HG03521 (cell line): ENCODE measurements around the gene GRIN1.

Experiments used
- ATAC-seq: cut with Tn5 transposase; IDR thresholded peaks from one replicate; pipeline ENCODE4 v1.9.1; 2021; ENCODE audit warnings: mild to moderate bottlenecking, moderate library complexity; ENCODE audit not compliant: unreplicated experiment

Gene GRIN1

GRCh38 chr9:137145731-137146526, 7.0 kb downstream of the GRIN1 start:
- no peak for ATAC-seq

- ATAC-seq, result no peak
These were observed 7.6 kb downstream of the GRIN1 start for GRCh38 chr9:137146527-137146918.

- ATAC-seq, result no peak
These were observed 8.3 kb downstream of the GRIN1 start for GRCh38 chr9:137147091-137147792.

DNA sequence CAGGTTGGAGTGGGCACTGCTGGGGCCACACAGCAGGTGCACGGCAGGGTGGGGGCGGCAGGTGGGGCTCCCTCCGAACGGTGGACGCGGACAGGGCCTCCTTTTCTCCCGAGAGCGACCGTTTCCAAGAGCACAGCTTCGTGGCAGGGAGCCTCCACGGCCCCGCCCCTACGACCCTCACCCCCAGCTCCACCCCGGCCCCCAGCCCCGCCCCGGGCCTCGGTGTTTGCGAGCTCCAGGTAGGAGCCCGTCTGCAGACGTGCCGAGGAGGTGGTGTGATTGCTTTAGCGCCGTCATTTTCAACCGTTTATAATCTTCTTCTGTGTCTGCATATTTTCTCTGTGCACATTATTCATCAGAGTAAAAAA, 8.8 kb downstream of the GRIN1 start:
- ATAC-seq, result no peak

GRCh38 chr9:137148242-137148641, 9.3 kb downstream of the GRIN1 start:
- ATAC-seq, result no peak

GRCh38 chr9:137148661-137149060, 9.7 kb downstream of the GRIN1 start:
- ATAC-seq, result no peak

DNA sequence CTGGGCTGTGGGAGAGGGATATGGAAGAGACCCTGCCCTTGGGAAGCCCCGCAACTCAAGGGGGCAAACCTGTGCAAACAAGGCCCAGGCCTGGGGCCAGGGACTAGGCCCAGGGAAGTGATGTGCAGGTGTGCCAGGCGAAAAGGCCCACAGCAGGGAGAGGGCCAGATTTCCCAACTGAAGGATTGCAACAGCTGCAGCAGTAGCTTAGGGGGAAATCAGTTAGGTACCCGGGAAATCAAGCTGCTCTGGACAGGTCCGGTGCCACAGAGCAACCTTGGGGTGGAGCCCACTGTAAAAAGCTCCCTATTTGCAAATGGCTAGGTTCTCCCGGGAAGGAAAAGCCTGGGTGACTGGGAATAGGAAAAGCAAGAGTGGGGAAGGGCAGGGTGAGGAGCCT, 10.4 kb downstream of the GRIN1 start:
- no peak for ATAC-seq

GRCh38 chr9:137149942-137150616, 11.1 kb downstream of the GRIN1 start:
- peak; percentile 20 for ATAC-seq

DNA sequence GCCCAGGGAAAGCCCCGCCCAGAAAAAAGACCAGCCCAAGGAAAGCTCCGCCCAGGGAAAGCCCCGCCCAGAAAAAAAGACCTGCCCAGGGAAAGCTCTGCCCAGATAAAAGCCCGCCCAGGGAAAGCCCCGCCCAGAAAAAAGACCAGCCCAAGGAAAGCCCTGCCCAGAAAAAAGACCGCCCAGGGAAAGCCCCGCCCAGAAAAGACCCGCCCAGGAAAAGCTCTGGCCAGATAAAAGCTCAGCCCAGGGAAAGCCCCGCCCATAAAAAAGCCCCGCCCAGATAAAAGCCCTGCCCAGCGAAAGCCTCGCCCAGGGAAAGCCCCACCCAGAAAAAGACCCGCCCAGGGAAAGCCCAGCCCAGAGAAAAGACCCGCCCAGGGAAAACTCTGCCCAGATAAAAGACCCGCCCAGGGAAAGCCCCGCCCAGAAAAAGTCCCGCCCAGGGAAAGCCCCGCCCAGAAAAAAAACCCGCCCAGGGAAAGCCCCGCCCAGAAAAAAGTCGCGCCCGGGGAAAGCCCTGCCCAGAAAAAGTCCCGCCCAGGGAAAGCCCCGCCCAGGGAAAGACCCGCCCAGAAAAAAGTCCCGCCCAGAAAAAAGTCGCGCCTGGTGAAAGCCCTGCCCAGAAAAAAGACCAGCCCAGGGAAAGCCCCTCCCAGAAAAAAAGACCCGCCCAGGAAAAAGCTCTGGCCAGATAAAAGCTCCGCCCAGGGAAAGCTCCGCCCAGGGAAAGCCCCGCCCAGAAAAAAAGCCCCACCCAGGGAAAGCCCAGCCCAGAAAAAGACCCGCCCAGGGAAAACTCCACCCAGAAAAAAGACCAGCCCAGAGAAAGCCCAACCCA, 11.9 kb downstream of the GRIN1 start:
- ATAC-seq, result peak; percentile 52

GRCh38 chr9:137152844-137153405, 14.0 kb downstream of the GRIN1 start:
- no peak for ATAC-seq

GRCh38 chr9:137156567-137157375, 17.8 kb downstream of the GRIN1 start:
- ATAC-seq, result no peak

GRCh38 chr9:137157618-137158415, 18.9 kb downstream of the GRIN1 start:
- no peak for ATAC-seq

DNA sequence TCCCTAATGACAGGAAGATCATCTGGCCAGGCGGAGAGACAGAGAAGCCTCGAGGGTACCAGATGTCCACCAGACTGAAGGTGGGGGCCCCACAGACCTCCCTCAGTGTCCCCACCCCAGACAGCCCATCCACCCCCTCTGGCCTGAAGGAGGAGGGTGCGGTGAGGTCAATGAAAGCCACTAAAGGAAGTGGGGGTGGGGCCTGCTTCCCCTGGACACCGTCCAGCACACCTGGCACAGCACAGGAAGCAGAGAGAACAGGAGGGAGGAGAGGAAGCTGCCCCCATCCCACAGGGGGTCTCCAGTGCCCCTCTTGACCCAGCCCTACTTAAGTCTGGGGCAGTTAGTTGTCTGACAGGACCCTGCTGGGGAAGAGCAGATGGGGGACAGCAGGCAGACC, 19.7 kb downstream of the GRIN1 start:
- no peak for ATAC-seq

GRCh38 chr9:137159105-137160053, 20.4 kb downstream of the GRIN1 start:
- no peak for ATAC-seq

DNA sequence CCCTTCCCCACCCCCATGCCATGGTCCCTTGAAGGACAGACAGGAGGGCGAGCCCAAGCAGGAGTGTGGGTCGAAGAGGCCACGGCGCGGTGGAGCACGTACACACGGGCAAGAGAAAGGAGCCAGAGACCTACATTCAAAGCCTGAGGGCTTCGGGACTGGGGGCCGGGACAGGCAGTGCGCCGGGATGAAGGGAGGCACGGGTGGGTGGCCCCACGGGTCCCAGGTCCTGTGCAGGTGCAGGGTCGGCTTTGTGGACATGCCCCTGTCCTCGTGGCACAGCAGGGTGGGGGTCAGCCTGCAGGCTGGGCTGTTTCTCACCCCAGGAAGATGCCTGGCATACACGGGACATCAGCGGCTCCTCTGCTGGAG, 21.1 kb downstream of the GRIN1 start:
- ATAC-seq, result no peak

- no peak for ATAC-seq
These were observed 22.0 kb downstream of the GRIN1 start for GRCh38 chr9:137160716-137161557.
